Inflammatory macrophage treated with lipopolysaccharide for 4 hours (primary cell): ENCODE data around the gene SF3B2.
A peak's percentile ranks its signal among the peaks of the same experiment; 100 is the strongest.
"Not testable (repeated sequence)": the region's sequence is repeated elsewhere in the genome, so short reads cannot be mapped to it uniquely, and the experiment has no call there.

Experiments used
- DNase-seq: peaks from one replicate; pipeline ENCODE4 v3.0.0-alpha.2; 2020

Gene SF3B2, protein sequence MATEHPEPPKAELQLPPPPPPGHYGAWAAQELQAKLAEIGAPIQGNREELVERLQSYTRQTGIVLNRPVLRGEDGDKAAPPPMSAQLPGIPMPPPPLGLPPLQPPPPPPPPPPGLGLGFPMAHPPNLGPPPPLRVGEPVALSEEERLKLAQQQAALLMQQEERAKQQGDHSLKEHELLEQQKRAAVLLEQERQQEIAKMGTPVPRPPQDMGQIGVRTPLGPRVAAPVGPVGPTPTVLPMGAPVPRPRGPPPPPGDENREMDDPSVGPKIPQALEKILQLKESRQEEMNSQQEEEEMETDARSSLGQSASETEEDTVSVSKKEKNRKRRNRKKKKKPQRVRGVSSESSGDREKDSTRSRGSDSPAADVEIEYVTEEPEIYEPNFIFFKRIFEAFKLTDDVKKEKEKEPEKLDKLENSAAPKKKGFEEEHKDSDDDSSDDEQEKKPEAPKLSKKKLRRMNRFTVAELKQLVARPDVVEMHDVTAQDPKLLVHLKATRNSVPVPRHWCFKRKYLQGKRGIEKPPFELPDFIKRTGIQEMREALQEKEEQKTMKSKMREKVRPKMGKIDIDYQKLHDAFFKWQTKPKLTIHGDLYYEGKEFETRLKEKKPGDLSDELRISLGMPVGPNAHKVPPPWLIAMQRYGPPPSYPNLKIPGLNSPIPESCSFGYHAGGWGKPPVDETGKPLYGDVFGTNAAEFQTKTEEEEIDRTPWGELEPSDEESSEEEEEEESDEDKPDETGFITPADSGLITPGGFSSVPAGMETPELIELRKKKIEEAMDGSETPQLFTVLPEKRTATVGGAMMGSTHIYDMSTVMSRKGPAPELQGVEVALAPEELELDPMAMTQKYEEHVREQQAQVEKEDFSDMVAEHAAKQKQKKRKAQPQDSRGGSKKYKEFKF

DNA sequence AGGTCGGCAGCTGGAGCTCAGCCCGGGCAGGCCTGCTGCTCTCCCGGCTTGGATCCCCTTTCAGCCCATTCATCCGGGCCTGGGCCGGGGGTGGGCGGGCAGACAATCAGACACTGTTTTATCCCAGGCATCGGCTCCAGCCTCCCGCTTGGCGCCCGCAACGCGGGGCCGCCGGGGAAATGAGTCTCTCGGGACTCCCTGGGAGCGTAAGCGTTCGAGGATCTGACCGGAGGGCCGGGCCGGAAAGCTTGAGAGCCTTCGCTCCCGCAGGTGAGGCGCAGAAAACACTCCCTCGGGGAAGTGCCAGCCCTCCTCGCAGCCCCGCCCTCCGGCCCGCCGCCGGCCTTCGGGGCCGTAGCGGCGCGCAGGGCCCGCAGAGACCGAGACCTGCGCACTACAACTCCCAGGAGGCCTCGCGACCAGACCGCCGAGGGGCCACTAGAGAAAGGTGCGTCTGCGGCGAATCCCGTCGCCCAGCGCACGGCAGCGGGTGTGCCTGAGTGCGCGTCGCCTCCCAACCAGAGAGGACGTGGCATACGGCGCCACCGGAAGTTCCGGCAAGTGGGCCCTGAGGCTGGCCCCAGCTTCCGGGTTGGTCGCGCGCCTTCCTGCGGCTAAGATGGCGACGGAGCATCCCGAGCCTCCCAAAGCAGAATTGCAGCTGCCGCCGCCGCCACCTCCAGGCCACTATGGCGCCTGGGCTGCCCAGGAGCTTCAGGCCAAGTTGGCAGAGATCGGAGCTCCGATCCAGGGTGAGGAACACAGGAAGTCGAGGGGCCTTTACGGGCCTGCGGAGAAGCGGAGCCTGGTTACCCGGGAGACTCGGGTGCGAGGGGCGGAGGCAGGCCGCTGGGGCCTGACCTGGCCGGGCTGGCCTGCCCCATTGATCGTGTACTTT, at the start of gene SF3B2:
TSS of gene SF3B2 (plus strand) at position 599 of the 898 bp plus-strand sequence. CDS start at position 620, 21 bp downstream.
- peak; percentile 98 for DNase-seq

DNA sequence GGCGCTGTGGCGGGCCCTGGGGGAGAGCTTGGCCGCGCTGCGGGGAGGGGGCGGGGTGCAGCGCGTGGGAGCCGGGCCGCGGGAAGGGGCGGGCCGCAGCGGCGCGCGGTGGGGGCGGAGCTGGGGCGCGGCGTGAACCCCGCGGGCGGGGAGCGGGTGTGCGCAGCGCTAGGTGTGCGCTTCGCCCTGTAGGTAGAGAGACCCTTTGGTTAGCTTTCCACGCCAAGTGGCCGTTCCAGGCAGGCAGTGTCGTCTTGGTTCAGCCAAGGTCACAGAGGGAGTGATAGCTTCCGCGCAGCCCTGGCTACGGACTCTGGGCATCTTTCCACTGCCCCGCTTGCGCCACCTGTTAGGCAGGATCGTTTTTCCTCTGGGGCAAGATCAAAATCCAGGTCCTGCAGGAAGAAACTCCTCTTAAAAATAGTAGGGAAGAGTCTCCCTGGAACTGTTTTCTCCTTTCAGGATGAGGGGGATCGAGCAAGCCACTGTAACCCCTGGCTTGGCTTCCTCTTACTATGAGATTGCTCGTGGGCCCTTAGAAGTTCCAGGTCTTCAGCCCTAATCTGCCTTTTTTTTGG, 49.4 kb upstream of the SF3B2 start:
- no peak for DNase-seq

DNA sequence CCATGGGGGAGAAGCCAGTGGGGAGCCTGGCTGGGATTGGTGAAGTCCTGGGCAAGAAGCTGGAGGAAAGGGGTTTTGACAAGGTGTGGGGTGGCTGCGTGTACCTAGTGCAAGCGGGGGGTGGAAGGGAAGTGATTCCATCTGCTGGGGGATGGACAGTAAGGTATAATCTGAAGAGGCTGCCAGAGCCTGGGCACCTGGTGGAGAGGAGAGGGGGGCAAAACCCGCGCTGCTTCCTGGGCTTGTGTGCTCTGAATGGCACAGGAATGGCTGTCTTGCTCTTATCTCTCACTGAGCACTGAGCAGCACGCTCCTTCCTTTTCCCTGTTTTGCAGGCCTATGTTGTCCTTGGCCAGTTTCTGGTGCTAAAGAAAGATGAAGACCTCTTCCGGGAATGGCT, 48.9 kb upstream of the SF3B2 start:
- no peak for DNase-seq

DNA sequence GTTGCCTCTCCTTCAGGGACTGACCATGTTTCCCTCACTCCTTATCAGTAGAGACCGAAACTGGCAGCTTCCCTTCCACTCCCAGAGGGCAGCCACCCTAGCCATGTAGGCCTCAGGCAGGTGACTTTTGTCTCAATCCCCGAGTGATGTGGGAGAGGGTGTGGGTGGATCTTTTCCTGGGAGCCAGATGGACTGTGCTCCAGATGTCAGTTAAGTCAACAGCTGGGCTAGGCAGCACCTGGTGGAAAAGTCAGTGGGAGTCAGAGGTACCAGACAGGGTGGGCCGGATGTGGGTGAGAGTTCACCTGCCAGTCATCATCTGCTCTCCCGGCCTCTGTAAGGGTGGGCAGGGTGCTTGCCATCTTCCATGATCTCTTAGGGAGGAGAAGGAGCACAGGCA, 48.0 kb upstream of the SF3B2 start:
- no peak for DNase-seq

DNA sequence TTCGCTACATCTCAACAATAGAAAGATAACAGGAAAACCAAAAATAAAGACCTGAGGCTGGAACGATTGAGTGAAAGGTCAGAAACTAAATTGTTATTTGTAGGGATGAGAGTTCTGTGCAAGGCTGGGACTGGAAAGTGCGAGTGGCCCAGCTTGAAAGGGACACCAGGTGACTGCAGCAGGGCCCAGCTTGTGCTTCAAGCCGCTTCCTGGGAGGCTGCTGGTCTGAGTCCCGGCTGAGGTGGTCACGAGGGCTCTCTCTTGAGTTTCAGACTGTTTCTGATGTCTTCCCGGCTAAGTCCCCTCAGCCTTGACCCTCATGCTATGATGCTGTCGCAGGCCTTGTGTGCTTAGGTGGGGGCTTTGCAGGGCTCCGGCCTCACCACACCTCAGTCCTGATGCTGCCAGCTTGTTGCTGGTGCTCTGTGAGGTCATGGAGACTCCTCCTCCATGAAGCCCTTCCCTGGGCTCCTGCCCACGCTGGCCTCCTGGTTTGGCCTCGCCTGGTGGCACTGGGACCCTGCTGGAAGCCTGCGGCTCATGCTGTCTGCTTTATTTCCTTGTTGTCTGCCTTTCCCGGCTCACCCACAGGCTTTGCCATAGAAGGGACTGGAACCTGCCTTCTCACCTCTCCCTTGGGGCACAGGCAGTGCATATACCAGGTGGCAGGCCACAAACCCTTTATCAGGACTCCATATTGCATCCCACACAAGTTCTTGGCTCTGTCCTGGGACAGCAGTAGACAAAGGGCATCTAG, 45.9 kb upstream of the SF3B2 start:
- no peak for DNase-seq

DNA sequence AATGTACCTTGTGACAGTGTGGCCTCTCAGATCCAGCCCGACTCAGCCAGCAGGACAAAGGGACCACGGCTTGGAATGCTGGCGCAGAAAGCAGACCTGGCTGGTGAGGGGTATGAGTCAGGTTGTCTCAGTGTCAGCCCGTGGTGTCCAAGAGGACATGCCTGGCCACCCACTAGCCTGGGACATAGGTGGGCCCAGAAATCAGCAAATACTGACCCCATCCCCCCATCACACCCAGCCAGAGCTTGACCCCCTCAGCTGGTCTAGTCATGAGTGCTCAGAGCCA, 45.3 kb upstream of the SF3B2 start:
- no peak for DNase-seq

DNA sequence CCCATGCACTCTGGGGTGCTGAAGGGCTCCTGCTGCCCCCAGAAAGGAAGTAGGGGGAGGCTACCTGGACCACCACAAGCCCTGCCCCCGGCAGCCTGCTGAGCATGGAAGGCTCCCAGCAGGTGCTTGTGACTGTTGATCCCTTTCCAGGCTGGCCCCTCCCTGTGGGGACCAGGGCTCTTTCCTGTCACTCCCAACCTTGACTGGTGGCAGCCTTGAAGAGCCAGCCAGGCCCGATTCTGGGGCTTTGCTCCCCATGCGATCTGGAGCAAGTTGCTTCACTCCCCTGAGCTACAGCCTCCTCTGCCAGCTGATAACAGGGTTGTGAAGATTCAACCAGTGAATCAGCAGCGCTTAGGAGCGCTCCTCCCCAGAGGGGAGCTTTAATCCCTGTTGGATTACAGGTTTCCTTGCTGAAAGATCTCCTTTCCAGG, 44.9 kb upstream of the SF3B2 start:
- no peak for DNase-seq

DNA sequence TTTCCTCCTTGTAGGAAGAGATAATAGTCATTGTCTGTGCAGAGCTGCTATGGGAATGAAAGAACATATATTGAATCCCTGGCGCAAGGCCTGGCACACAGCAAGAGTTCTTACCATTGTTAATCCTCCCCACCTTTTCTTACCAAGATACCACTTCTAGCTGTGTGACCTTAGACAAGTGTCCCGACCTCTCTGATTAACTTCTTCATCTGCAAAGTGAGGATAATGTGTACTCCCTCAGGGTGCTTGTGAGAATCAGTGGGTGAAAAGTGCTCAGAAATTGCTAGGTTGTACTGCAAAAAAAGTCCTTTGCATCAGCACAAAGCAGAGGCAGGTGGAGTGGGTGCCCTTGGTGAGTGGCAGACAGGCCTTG, 44.1 kb upstream of the SF3B2 start:
- no peak for DNase-seq

DNA sequence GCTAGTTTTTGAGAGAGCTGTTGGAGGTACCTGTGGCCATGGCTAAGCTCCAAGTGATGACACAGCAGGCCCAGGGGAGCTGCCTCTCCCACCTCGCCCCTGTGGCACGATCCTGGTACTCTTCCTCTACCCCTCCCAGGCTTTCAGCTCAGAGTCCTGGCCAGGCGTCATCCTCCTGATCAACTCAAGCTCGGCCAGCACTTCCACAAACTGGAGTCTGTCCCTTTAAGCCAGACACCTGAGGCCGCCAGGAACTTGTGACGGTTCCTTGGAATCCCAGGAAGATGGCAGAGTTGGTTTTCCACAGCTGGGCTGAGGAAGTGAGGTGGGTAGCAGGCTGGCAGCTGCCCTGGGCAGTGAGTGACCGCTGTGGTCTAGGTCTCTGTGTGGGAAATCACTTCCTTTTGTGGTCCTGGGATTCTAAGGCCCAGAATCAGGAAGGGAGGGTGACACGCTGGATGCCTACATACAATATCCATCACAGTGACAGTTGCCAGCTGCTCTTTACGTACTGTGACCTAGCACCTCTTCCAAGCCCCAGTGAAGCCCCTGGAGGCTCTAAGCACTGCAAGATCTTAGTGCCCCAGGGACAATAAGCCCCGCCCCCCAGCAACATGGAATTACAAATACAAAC, 43.6 kb upstream of the SF3B2 start:
- peak; percentile 11 for DNase-seq

DNA sequence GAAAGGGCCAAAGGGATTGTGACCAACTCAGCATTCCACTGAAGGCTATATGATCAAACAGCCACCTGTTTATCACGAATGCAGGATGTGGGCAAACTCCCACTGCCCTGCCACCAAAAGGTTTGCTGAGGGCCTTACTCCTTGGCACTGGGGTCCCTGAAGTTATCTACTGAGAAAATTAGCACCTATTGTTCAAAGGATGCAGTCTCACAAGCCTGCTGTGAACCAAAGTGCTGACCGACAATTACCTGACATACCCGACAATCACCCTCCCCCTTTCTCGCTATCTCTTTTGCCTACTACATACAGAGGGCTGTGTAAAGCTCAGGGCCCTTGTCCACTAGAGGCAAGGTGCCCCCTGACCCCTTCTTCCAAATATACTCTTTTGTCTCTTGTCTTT, 42.1 kb upstream of the SF3B2 start:
- DNase-seq = not testable (repeated sequence)

DNA sequence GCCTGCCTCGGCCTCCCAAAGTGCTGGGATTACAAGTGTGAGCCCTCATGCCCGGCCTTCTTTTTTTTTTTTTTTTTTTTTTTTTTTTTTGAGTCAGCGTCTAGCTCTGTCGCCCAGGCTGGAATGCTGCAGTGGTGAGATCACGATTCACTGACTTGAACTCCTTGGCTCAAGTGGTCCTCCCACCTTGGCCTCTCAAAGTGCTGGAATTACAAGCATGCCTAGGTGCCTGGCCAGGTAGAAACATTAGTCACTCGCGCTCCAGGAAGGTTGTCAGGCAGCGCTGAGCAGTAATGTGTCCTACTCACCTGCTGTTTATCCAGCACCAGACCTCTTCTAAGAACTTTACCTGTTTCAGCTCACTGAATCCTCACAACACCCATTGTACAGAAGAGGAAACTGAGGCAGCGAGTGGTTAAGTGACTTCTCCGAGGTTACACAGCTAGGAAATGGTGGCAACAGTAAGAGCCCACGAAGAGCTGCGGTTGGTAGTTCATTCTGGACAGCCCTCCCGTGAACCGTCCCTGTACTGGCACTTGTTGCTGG, 40.9 kb upstream of the SF3B2 start:
- DNase-seq = no peak

DNA sequence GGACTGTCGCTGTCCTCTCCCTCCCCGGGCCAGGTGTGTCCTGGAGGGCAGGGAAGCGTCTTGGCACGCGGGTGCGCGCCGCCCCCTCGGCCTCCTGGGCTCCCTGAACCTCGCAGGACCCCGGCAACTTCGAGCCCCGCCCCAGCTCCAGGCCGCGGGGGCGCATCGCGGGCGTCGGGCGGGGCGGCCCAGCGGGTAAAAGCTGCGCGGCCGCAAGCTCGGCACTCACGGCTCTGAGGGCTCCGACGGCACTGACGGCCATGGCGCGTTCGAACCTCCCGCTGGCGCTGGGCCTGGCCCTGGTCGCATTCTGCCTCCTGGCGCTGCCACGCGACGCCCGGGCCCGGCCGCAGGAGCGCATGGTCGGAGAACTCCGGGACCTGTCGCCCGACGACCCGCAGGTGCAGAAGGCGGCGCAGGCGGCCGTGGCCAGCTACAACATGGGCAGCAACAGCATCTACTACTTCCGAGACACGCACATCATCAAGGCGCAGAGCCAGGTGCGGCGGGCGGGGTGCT, 40.3 kb upstream of the SF3B2 start, which contains the start of gene CST6:
TSS of gene CST6 (plus strand) at position 224 of the 519 bp plus-strand sequence. CDS start at position 261, 37 bp downstream.
- no peak for DNase-seq

DNA sequence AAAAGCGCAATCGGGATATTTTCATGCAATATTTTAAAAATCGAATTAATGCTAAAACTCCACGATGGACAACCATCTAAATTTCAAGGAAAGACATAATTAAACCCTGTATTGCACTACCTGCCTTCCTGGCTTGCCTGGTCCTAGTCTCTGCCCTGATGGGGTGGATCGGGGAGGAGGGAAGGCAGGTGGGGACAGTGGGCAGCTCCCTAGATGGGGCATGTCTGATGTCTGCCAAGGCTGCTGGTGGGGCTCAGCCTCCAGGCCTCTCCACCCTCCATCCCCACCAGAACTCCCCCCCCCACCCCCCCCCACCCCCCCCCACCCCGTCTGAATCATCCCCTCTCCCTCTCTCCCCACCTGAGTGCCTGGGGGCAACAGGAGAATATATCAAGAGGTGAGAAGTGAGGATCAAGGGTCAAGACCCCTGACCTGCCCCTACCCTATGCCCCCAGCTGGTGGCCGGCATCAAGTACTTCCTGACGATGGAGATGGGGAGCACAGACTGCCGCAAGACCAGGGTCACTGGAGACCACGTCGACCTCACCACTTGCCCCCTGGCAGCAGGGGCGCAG, 39.7 kb upstream of the SF3B2 start:
- DNase-seq = no peak

DNA sequence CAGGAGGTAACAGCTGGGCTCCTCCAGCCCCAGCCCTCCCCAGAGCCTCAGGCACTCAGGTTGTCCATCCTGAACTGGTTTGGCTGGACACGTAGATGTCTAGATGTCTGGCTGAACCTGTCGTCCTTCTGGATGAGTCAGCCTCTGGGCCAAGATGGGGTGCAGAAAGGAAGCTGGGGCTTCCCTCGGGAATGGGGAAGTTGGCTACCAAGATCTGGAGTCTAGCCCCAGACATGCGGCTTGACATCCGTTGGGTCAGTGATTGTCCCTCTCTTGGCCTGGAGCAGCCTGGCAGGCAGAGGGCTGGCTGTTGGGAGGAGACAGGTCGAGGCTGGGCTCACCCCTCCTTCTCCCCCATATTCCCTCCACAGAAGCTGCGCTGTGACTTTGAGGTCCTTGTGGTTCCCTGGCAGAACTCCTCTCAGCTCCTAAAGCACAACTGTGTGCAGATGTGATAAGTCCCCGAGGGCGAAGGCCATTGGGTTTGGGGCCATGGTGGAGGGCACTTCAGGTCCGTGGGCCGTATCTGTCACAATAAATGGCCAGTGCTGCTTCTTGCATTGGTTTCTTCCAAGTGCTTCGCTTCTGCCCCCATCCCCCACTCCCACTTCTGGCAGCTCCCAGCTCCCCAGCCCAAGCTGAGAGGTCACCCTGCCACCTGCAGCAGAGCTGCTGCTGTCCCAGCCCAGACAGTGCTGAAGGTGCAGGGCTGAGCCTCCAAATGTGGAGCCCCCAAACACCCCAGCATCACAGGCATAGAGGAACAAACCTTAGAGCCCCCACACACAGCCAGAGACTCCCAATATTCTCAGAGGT, 39.0 kb upstream of the SF3B2 start:
- DNase-seq = peak; percentile 69

DNA sequence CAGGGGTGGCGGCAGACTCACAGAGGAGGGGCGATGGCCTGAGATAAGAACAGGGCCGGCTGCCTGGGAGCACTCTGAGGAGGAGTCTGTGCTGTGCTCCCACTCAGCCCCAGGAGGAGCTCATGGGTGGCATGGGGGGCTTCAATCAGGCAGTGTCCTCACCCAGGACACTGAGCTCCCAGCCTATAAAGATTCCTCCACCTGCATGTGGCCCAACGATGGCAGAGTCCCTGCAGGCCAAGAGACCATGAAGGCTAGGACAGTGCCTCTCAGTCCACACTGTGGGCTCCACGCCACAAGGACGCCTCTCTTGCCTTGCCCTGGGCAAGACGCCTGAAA, 38.4 kb upstream of the SF3B2 start:
- DNase-seq = no peak

DNA sequence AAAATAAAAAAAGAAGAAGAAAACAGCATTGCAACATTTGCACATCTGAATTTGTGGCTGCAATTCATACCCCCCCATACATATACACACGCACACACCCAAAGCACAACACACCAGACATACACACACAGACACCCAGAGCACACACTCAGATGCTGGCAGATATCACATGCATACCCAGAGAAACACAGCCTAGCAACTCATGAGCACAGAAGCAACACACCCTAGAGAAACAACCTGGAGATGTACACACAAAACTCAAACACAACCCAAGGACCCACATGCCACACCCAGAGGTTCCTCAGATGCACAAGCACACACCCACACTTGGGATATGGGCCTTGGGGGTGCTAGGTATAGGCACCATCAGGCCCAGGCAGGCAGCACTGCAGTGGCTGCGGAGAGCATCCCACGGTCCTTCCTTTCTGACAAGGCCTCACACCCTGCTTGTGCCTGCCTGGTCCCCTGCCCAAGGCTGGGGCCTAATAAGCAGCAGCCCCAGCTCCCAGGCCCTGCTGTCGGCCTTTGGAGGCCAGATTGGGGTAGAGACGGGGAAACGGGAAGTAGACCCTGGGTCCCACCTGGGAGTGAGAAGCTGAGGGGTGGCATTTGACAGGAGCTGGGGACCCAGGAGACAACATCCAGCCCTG, 37.2 kb upstream of the SF3B2 start:
- no peak for DNase-seq

DNA sequence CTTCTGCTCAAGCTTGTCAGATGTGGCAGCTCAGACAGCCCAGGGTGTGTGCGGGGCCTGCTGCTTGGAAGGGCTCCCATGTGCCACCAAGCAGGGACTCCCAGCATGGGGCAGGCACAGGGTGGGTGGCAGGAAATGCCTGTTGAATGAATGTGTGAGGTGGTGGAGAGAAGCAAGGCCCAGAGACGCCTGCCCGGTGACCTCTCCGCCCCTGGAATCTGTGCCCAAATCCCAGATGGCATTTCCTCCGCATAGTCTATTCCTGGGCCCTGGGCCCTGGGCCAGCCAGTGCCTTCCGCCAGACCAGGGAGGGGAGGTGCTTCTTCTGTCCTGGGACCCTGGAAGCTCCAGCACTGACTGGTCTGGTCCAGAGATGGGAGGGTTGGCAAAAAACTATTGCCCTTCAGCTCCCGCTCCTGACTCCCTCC, 36.7 kb upstream of the SF3B2 start:
- no peak for DNase-seq

DNA sequence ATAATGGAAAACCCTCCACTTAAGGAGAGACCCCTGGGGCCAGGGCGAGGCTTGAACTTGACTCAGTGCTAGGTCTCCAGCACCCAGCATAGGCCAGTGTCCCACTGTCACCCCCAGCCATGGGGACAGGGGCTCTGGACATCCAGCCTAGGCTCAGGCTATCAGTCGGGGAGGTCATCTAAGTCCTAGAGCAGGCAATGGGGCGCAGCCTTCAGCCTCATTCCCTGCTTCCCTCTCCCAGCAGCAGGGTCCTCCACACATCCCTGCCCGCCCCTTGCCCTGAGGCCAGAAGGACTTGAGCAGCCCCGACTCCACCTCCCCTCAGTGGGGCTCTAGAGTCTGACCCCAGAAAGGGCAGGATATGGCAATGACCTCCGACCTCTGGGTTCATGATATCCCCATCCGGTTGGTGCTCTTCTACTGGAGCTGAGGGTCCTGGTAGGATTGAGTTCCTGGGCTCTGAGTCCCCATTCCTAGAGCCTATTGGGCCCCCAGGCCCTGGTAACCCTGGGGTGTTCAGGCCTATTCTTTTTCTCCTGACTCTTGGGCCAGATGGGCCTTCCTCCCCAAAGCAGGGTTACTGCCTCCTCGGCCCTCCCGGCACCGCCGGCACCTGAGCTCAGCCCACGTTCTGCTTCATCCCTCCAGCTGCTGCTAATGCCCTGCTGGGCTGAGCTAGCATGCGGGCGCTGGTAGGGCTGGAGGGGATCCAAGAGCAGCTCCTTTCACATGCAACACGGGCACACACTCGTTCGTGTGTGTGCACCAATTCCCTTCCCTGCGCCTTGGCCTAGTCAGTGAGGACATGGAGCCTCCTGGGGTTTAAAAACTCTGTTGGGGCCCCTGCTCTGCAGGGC, 36.0 kb upstream of the SF3B2 start:
- no peak for DNase-seq
